Ishikawa (cell line): ENCODE measurements around the gene RAB37.

ENCODE experiments used
- CEBPB ChIP-seq: IDR thresholded peaks from 2 replicates; pipeline ENCODE4 v1.6.1; 2012
- CREB1 ChIP-seq: IDR thresholded peaks from 2 replicates; pipeline ENCODE4 v1.6.1; 2012; ENCODE audit warnings: low read depth
- EGR1 ChIP-seq: IDR thresholded peaks from 2 replicates; pipeline ENCODE4 v1.6.1; 2012
- EP300 ChIP-seq: IDR thresholded peaks from 2 replicates; pipeline ENCODE4 v1.6.1; 2012; ENCODE audit warnings: borderline replicate concordance
- FOXM1 ChIP-seq: IDR thresholded peaks from 2 replicates; pipeline ENCODE4 v1.6.1; 2012; ENCODE audit warnings: low read depth, borderline replicate concordance
- NFIC ChIP-seq: IDR thresholded peaks from 2 replicates; pipeline ENCODE4 v1.6.1; 2012
- RAD21 ChIP-seq: IDR thresholded peaks from 2 replicates; pipeline ENCODE4 v1.6.1; 2012; ENCODE audit warnings: low read depth
- TAF1 ChIP-seq: IDR thresholded peaks from 2 replicates; pipeline ENCODE4 v1.6.1; 2012; ENCODE audit warnings: low read depth, mild to moderate bottlenecking
- TCF12 ChIP-seq: IDR thresholded peaks from 2 replicates; pipeline ENCODE4 v1.6.1; 2012; ENCODE audit warnings: low read depth
- TEAD4 ChIP-seq: IDR thresholded peaks from 2 replicates; pipeline ENCODE4 v1.6.1; 2012
- YY1 ChIP-seq: IDR thresholded peaks from 2 replicates; pipeline ENCODE4 v1.6.1; 2012; ENCODE audit warnings: low read depth
- ZBTB7A ChIP-seq: IDR thresholded peaks from 2 replicates; pipeline ENCODE4 v1.6.1; 2012; ENCODE audit warnings: low read depth
- TF ChIP-seq, protein P1 (sequence below): IDR thresholded peaks from 2 replicates; pipeline ENCODE4 v1.6.1; 2012
- TF ChIP-seq, protein P2 (sequence below): IDR thresholded peaks from 2 replicates; pipeline ENCODE4 v1.6.1; 2012; ENCODE audit warnings: low read depth, mild to moderate bottlenecking
- TF ChIP-seq, protein P3 (sequence below): IDR thresholded peaks from 2 replicates; pipeline ENCODE4 v1.6.1; 2012

The RAB37 gene

DNA sequence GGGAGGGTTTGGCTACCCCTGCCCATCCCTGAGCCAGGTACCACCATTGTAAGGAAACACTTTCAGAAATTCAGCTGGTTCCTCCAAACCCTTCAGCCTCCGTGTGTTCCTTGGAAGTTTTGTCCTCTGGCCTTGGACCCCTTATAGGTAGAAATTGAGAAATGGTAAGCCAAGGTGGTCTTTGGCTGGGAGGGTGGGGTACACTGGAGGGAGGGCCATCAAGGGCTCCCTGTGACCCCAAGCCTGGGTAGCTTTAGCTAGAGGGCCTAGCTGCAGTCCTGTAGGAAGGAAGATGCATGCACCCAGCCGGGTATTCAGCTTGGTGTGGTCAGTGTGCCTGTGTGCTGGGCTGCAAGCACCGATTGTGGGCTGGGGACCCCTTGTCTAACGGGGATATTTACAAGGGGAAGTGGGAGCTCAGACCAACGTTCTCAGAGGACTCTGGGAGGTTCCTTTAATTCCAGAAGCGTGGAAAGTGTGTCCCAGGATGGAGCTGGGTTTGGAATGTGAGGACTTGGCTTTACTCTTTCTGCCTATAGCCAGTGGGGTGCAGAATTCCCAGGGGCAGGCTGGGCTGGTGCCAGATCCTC, 32.3 kb downstream of the RAB37 start:
- TF ChIP-seq, protein P1, sequence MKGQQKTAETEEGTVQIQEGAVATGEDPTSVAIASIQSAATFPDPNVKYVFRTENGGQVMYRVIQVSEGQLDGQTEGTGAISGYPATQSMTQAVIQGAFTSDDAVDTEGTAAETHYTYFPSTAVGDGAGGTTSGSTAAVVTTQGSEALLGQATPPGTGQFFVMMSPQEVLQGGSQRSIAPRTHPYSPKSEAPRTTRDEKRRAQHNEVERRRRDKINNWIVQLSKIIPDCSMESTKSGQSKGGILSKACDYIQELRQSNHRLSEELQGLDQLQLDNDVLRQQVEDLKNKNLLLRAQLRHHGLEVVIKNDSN: no peak
- TF ChIP-seq YY1 (no peak), FOXM1 (no peak), TEAD4 (no peak)

DNA sequence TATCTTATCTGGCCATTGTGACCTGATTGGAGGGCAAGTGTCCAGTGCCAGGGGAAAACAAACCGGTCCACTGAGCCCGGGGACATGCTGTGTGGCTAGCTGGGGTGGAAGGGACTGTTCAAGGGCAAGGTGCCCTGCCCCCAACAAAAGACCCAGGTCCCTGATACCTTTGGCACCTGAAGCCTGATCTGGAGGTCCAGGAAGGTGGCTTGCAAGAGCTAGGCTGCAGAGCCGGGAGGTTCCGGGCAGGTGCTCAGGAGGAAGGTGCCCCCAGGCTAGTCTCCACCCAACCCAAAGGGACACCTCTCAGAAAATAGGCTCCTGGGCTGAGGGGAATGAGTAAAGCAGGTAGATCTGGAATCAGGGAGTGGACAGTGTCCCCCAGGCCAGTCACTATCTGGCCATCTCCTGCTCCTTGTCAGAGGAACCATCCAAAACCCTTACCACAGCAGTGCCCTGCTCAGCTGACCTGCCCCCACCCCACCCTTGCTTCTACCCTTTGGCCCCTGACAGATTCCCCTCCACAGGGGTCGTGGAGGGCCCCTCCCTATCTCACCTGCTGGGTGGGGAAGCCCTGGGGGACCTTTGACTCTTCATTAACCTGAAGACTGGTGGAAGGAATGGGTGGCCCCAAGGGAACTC, 32.9 kb downstream of the RAB37 start:
- TF ChIP-seq TEAD4: no peak
- TF ChIP-seq ZBTB7A: no peak
- TF ChIP-seq YY1: no peak
- TF ChIP-seq, protein P2, sequence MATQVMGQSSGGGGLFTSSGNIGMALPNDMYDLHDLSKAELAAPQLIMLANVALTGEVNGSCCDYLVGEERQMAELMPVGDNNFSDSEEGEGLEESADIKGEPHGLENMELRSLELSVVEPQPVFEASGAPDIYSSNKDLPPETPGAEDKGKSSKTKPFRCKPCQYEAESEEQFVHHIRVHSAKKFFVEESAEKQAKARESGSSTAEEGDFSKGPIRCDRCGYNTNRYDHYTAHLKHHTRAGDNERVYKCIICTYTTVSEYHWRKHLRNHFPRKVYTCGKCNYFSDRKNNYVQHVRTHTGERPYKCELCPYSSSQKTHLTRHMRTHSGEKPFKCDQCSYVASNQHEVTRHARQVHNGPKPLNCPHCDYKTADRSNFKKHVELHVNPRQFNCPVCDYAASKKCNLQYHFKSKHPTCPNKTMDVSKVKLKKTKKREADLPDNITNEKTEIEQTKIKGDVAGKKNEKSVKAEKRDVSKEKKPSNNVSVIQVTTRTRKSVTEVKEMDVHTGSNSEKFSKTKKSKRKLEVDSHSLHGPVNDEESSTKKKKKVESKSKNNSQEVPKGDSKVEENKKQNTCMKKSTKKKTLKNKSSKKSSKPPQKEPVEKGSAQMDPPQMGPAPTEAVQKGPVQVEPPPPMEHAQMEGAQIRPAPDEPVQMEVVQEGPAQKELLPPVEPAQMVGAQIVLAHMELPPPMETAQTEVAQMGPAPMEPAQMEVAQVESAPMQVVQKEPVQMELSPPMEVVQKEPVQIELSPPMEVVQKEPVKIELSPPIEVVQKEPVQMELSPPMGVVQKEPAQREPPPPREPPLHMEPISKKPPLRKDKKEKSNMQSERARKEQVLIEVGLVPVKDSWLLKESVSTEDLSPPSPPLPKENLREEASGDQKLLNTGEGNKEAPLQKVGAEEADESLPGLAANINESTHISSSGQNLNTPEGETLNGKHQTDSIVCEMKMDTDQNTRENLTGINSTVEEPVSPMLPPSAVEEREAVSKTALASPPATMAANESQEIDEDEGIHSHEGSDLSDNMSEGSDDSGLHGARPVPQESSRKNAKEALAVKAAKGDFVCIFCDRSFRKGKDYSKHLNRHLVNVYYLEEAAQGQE: no peak
- TF ChIP-seq TAF1: no peak
- no peak for TF ChIP-seq RAD21
- TF ChIP-seq, protein P1: no peak

DNA sequence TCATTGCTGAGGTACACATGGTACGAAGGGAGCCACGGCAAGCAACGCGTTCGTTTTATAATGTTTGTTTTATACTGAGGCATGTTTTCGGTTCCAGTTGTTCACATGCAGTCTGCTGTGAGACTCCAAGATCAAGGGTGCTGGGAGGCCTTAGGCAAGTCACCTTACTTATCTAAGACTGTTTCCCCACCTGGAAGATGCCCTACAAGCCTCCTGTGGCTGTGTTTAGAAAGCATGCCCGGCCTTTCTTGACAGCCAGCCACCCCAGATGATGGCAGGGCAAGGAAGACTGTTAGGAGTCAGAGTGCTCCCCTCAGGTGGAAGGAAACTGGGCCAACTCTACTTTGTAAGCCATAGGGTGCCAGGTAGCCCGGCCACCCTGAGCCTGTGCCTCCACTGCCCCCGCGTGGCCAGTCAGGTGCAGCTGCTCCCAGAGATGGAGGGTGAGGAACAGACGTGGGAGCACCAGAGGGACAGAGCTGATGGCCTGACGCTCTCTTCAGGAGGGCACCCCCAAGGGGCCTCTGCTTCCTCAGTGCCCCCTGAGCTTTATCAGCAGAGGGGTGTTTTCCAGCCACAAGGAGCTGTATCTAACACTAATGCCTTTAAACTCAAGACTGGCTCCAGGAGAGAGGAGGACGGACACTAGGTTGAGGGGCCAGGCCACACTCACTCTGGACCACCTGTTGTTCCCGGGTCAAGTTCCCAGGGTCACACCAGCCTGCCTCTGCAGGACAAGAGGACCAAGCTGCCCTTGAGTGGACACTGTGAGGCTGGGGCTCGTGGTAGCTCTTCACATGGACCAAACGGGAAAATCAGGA, 33.7 kb downstream of the RAB37 start:
- TF ChIP-seq, protein P3, sequence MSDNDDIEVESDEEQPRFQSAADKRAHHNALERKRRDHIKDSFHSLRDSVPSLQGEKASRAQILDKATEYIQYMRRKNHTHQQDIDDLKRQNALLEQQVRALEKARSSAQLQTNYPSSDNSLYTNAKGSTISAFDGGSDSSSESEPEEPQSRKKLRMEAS: no peak
- TF ChIP-seq ZBTB7A: no peak
- TF ChIP-seq CEBPB: no peak
- TF ChIP-seq RAD21: peak; percentile 97
- no peak for TF ChIP-seq TCF12
- TF ChIP-seq, protein P1: no peak
- no peak for TF ChIP-seq EP300

DNA sequence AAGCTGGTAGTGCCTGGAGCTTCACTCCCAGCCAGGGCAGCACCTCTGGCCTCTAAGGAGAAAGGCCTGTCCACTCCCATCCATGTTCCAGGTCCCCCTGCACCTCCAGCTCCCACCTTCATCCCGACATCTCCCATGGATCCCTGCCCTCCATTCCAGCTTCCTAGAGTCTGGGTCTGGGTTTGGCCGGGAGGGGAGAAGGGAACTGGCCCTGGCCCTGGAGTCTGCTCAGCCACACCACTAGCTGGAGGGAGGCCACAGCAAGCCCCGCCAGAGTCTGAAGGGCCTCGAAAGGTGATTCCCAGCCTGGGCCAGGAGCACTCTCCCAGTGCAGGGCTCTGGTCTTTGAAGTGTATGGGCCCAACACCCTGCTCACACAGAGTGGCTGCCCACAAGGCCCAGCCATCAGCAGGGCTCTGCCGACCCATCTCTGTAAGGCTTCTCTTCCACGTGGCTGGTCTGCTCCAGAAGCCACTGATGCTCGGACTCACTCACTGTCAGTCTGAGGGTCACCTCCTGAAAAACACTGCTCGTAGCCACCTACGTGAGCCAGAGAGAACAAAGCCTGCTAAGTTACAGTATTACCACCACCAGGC, 34.4 kb downstream of the RAB37 start:
- TF ChIP-seq, protein P2: no peak
- no peak for TF ChIP-seq CREB1

DNA sequence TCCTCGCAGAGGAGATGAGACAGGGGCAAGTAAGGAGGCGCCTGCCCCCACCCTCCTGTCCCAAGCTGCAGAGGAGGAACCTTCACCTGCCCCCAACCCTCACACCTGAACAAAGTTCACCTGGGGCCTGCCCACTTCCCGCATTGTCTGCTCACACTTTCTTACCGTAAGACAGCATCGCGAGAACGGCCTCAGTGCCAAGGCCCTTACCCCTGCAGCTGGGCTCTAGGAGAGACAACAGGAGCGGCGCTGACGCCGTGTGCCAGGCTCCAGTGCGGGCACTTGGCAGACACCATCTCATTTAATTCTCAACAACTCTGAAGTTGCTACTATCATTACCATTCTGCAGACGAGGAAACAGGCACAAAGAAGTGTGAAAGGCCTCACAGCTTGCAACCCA, 35.0 kb downstream of the RAB37 start:
- TF ChIP-seq RAD21: no peak
- no peak for TF ChIP-seq NFIC
- TF ChIP-seq TAF1: no peak
- TF ChIP-seq, protein P3: no peak
- TF ChIP-seq CREB1: no peak
- TF ChIP-seq TEAD4: no peak
- TF ChIP-seq YY1: no peak
- TF ChIP-seq TCF12: no peak
- TF ChIP-seq, protein P2: no peak
- no peak for TF ChIP-seq FOXM1
- TF ChIP-seq ZBTB7A: no peak
- TF ChIP-seq CEBPB: no peak
- TF ChIP-seq, protein P1: no peak
- no peak for TF ChIP-seq EP300
- TF ChIP-seq EGR1: no peak
